ENCODE data around the gene CCSER1.
"Not testable (repeated sequence)": the region's sequence is repeated elsewhere in the genome, so short reads cannot be mapped to it uniquely, and the experiment has no call there.

Gene CCSER1

DNA sequence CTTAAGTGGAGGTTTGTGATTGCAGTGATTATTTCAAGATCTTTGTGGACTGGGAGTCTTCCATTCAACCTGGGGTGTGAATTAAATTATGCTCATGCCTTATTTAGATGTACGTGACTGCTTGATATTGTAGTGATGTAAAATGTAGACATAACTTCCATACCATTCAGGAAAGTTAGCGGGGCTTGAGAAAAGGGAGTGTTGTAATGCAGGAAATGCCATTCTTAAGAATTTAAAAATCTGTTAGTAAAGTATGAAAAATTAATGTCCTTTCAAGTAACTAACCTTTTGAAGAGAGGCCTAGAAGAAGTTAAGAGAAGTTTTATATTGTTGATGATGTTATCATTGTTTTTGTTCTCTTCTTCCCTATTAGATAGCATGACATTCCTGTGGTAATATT lies 318.2 kb downstream of the CCSER1 start:
- DNase-seq (ENCODE audit: low spot score): no peak

DNA sequence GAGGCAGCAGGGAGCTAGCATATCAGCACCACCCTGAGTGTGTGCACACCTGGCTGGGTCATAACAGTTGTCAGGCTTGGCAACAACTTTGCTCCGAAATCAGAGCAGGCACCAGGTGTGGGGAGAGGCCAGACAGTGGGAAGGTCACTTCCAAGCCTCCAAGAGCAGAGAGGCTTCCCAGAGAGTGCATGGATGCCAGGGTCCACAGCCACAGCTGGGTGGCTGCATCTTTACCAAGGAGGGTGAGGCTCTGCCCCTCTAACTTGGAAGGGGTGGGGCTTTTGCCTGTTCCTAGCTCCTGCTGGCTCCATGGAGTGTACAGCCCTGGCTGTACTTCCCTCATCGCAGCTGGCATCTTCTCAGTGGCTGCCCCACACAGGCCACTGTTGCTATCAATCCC lies 322.4 kb downstream of the CCSER1 start:
- no peak for DNase-seq (ENCODE audit: low spot score)

DNA sequence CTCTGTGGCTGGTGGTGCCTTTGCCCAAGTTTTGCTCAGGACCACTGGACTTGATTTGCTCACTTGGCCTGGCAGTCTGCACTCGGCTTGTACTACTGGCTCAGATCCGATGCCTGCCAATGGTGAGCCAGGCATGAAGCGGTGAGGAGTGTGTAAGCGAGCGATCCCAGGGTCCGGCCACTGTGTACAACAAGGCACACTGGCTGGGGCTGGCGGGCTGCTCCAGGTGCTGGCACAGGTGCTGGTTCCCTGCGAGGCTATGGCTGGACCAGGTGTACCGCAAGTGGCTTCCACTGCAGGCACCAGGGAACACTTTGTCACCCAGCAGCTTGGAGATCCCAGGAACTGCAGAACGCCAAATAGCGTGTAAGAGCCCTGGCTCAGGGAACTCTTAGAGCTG lies 329.7 kb downstream of the CCSER1 start:
- DNase-seq (ENCODE audit: low spot score): no peak

DNA sequence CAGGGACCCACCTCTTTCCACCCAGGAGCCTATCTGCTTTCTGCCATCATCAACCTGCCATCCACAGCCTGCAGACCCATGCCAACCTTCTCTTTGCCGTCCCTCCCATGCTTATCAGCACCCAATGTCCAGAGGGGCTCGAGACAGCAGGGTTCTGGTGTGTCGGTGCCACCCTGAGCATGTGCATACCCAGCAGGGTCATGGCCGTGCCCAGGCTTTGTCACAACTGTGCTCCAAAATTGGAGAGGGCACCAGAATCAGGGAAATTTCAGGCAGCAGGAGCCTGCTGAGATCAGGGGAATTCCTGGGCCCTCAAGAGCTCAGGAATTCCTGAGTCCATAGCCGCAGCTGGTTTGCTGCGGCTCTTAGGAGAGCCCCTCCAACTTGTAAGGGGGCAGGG lies 330.6 kb downstream of the CCSER1 start:
- no peak for DNase-seq (ENCODE audit: low spot score)

DNA sequence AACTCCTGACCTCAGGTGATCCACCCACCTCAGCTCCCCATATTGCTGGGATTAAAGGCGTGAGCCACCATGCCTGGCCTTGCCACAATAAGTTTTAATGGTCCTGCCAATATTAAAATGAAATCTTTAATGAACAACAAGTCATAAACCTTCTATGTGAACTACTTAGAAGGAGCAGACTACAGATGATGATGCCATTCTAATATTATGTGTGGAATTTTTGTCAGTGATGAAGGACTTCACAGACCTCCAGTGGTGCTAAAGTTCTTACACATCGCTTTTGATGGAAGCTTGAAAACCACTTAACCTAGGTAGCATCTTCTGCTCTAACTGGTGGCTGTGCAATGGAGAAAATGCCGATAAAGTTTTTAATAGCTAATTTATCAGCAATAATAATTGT lies 331.4 kb downstream of the CCSER1 start:
- DNase-seq (ENCODE audit: low spot score): no peak

DNA sequence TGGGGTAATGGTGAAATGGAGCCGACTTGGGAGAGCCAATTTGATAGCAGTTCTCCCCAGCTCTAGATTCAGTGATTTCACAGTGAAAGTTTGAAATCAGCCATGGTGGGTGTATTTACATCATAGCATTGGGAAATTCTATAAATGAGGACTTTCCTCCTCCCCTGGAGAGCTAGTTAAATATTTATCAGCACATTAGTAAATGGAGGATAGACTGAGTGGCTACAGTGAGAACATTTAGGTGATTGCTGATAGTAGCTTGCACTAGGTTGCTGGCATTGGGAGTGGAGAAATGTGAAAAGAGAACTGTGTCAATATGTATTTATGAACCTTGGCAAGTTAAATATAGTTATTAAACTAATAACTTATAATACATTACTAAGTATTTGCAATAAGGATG lies 347.3 kb downstream of the CCSER1 start:
- DNase-seq (ENCODE audit: low spot score): no peak

DNA sequence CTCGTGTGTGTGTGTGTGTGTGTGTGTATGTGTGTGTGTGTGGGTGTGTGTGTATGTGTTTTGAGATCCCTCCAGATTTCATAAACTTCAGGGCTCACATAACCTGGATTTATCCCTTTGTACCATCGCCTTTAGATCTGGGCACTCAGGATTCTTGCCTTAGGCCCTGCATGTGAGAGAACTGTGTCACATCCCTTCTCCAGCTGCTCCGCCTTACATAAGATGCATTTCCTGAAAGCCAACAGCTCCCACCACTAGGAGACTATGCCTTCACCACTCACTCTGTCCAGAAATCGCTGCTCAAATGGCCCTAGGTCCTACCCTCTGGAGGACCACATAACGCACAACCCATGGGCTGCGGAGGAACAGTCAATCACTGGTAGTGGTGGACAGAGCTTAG lies 348.8 kb downstream of the CCSER1 start:
- DNase-seq (ENCODE audit: low spot score): no peak

DNA sequence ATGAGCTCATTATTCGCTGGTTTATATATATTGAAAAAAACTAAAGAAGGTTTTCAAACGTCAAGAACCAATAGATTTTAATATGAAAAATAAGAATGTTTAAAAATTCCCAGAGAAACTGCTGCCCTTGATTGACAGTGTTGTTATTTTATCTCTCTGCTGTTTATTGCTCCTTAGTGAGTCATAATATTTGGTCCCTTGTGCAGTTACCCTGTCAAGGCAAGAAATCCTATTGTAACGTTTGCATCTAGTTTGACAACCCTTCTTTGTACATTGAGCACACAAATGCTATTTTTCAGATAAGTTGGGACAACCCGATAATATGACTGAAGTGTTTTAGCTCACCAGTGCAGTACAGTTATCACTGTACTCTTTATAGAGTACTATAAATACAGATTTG lies 349.4 kb downstream of the CCSER1 start:
- no peak for DNase-seq (ENCODE audit: low spot score)

DNA sequence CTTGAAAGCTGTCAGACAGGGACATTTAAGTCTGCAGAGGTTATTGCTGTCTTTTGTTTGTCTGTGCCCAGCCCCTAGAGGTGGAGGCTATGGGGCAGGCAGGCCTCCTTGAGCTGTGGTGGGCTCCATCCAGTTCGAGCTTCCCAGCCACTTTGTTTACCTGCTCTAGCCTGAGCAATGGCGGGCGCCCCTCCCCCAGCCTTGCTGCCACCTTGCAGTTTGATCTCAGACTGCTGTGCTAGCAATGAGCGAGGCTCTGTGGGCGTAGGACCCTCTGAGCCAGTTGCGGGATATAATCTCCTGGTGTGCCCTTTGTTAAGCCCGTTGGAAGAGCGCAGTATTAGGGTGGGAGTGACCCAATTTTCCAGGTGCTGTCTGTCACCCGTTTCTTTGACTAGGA lies 357.7 kb downstream of the CCSER1 start:
- DNase-seq (ENCODE audit: low spot score): not testable (repeated sequence)

DNA sequence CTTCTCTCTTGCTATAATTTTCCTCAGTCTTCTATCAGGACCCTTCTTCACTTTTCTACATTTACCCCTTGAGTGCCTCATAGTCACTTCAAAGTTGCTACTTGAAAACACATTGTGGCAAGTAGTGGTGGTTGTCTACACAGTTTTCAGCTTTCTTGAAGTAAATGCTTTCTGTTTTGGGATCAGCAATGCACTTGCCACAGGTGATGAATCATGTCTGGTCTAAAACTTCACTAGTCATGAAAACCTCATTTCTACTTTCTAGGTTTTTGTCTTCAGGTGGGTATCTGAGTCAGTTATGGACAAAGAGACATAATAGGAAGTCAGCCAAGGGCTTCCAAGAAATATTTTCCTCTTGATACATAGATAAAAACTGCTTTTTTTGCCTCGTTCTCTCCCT lies 359.2 kb downstream of the CCSER1 start:
- DNase-seq (ENCODE audit: low spot score): no peak

DNA sequence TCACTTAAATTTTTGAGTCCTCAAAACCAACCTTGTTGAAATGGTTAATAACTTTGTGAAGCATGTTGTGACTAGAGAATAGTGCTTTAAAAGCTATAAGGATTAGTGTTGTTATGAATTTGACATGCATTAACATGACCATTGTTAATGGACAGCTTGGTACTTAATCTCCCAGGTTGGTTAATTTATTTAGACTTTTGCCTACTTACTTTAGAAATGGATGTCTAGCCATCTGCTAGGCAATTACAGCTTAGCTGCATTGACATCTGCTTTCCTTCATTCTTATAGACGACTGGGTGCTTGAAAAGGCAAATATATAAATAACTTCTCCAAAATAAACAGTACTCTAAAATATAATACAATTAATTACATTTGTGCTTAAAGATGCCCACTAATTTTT lies 368.0 kb downstream of the CCSER1 start:
- DNase-seq (ENCODE audit: low spot score): no peak

DNA sequence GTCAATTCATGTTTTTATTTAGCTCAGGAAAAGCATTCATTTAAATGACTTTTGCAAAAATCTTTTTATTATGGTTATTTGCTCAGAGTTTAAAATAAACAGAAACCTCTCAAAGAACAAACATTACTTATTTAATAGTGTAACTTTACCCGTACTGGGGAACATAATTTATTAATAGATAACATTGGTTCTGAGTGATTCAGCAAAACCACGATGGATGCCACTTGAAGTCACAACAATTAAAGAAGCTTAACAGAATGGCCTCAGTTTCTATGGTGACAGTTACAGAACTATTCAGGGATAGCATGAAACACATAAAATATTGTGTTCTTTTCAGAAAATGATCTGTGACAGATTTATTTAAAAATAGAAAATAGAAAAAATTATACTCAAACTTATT lies 368.7 kb downstream of the CCSER1 start:
- no peak for DNase-seq (ENCODE audit: low spot score)

DNA sequence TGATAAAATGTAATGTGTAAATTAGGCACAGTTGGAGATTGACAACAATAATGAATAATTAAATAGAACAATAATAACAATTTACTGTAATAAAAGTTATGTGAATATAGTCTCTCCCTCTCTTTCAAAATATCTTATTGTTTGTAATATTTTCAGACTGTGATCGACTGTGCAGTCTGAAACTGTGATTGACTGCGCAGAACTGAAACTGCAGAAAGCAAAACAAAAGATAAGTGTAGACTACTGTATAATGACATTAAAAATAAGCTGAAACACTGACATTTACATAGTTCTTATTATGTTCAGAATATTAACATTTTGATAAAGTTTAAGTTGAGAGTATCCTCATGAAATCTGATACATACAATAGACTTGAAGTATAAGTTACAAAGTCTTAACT lies 371.0 kb downstream of the CCSER1 start:
- DNase-seq (ENCODE audit: low spot score): no peak

DNA sequence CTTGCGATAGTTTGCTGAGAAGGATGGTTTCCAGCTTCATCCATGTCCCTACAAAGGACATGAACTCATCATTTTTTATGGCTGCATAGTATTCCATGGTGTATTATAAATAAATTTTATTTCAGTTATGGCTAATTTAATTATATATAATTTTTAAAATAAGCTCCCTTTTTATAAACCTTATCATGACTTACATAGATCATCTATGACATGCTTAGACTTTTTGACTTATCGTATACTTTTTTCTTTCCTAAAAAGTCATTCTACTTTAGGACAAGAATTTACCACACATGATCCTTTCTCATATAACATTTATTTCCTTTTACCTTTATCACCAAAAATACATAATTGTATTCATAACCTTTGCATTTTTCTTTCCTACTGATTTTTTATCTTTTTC lies 376.5 kb downstream of the CCSER1 start:
- no peak for DNase-seq (ENCODE audit: low spot score)

DNA sequence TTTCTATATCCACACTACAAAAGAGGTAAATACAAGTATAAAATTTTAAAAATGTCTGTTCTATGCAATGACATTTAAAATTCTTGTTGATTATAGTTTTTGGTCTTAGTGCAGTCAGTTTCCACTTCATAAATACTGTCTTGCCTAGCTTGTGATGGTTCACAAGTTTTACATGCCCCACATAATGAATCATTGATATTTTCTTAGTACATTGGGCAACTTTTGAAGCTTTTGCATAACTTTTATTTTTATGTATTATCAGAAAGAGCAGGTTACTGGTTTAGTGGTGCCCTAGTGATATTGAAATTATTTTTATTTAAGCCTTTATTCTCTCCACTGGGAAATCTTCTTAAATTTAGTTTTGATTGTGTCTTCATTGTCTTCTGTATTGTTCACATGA lies 388.0 kb downstream of the CCSER1 start:
- DNase-seq (ENCODE audit: low spot score): no peak

DNA sequence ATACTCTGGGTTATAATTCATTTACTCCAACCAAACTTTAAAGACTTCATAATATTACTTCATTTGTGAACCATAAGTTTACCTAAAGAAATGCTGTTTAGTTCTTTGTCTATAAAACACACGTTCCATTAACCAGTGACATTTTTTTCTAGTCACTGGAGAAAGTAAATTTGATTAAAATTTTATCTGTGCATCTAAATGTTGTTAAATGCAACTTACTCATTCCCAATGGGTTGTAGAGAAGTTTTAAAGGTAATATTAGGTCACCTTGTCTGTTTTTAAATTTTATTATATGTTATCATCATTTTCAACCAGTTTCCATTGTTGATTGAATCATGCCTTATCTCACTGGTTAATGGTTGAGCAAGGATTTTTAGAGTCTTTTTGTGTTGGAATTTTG lies 401.4 kb downstream of the CCSER1 start:
- no peak for DNase-seq (ENCODE audit: low spot score)

DNA sequence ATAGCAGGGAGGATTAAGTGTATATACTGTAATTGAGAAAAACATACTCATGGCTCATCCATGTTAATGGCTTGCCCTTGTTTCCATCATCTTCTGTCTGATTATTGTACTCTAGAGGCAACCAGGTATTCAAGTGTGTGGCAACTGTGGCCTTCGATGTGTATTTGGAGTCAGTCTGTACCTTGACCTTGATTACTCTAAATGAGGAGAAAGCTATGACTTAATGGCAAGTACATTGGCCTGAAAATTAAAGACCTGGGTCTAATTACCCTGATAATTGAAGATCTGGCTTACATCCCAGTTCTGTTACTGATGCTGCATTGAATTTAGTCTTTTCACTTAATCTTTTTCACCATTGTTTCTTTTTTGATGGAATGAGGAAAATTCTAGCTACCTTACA lies 409.2 kb downstream of the CCSER1 start:
- DNase-seq (ENCODE audit: low spot score): no peak

DNA sequence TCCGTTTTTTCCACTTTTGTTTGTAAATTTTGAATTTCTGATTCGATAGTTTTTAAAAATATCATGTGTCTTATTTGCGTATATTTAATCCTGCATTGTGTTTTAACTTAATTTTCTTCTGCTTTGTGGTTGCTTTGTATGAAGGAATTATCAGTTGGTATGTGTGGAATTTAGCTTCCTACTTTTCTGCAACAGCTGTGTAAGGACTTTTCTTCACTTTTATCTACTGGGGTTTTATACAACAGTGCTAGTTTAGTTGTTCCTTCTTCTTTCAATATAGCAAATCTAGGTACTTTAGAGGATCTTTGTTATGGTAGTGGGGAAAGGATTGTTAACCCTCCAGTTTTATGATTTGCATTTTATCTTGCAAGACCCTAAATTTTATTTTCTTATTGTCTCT lies 410.3 kb downstream of the CCSER1 start:
- no peak for DNase-seq (ENCODE audit: low spot score)

DNA sequence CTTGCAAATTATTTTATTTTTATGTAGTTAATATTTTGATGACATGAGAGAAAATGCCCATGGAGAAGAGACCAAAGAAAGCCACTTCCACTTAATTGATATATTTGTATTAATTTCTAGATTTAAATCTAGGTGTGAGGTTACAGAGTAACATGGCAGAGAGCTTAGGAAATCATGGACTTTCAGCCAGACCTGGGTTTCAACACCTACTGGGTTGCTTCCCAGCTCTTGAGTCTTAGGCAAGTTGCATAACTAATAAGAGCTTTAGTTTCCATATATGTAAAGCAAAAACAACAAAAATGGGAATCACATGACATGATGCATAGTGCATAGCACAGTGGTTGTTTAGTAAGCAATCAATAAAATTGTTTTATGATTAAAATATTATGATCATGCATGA lies 413.3 kb downstream of the CCSER1 start:
- peak; percentile 3 for DNase-seq (ENCODE audit: low spot score)

DNA sequence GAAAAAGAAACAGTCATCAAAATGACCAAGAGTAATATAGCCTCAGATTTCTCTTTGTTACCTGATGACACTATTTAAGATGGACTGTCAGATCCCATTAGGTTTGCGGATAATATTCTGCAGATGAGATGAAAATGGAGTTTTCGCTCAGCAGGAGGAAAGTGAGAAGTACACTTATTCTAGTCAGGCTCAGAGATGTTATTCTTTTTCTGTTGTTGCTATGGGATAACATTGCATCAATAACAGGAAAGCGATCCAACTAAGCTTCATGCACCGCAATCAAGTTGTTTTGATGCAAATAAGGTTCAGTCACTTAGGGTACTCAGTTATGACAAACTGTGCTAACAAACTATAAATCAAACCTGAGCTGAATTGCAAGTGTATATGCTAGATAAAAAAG lies 415.0 kb downstream of the CCSER1 start:
- DNase-seq (ENCODE audit: low spot score): no peak

DNA sequence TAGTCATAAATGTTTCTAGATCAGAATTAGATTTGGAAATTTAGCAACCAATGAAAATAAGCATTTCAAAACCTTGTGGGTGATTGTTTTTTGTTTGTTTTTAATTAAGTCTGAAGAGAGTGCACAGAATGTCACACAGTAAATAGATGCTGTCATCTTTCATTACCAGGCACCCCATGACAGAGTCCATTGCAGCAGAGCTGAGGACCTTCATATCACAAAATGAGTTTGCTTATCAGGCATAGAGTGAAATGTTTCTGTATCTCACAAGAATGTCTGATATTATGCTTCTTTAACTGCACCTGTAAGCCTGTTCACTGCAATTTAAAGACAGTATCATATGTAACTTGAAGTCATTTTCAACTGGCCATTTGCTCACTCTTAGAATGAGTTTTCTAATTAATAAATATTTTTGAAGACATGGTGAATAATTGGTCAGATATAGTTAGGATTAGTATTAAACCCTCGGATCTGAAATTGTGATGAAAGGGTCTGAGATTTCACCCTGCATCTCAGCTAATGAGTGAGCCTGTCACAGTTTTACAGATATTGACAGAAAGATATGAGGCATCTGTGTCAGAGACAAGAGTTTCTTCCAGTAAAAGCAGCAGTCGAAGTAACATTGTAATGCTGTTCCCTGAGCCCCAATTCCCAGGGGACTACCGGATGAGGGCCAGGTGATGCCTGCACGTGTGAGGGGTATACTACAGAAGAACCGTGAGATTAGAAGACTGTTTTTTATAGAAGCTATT lies 416.4 kb downstream of the CCSER1 start:
- no peak for DNase-seq (ENCODE audit: low spot score)

DNA sequence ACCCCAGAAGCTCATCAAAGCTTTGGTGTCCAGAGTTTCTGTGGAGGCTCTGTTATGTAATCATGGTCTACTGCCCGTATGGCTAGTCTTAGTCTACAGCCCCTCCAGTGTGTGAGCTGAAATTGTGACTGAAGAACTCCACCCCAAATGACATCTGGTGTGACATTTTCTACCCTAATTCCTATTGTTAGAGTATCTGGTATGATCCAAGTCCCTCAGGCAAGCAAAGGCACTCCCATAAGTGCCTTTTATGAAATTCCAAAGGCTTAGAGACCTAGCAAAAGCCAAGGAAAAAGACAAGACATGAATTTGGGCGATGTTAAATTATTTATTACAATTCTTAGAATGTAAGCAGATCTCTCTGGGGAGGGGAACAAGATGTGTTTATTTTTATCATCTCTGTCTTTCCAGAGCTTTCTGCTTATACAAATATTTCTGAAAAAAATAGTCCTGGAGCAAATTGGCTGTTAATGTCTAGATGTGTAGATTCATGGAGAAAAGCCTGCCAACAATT lies 417.4 kb downstream of the CCSER1 start:
- DNase-seq (ENCODE audit: low spot score): no peak

DNA sequence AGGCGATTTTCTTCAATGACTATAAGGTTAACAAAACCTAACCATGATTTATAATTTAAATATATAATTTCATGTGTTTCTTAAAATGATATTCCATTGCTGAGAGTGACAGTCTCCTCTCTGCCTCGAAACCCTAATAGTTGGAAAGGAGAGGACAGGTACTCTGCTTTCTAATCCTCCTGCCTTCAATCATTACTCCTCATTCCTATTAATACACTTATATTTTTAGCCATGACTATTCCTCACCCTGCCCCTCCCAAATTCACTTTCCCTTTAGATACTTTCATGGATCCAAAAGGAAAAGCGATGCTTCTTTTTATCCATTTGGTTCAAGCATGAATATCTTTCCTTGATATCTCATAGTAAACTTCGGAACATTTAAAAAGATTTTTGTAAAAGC lies 418.2 kb downstream of the CCSER1 start:
- no peak for DNase-seq (ENCODE audit: low spot score)

DNA sequence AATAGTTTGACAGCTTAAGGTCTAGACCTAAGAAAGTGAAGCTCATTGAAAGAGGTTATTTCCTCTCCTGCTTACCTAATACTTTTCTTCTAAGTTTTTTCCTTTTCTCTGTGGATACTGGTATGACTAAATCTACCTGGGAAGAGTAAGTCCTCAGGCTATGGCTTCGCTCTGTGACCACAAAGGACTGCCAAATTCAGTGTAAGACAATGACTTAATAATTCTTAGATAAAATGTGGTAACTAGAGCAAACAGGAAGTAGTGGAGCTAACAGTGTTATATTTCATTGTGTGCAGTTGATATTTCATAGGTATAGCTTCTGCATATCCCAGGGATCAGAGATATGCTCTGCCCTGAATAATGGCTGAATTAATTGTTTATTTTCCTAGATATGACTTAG lies 418.9 kb downstream of the CCSER1 start:
- DNase-seq (ENCODE audit: low spot score): no peak
